K562 (cell line): ENCODE data around the gene SIDT2. TPM values are rescaled to one million over a fixed set of nuclear protein-coding genes. Genes with fewer than 3 reads are reported as not detected.
A peak's percentile ranks its signal among the peaks of the same experiment; 100 is the strongest.

Experiments used
- AFF1 ChIP-seq, 2 experiments: fragments of 450-650 bp; IDR thresholded peaks; 2 replicates each; pipeline ENCODE4 v1.6.1; 2018; ENCODE audit warnings: mild to moderate bottlenecking in 2 of 2, low read depth in 1 of 2; ENCODE audit not compliant: partially characterized antibody in 2 of 2
- CREM ChIP-seq: IDR thresholded peaks from 2 replicates; pipeline ENCODE4 v1.6.1; 2014; ENCODE audit warnings: antibody characterized with exemption, low read depth
- FOXM1 ChIP-seq, 2 experiments: fragments of 450-650 bp in 1 of 2; sonication (generic) in 1 of 2; formaldehyde crosslinking in 1 of 2; IDR thresholded peaks; 2 replicates each; pipeline versions ENCODE4 v1.6.1 to v1.9.0; 2017 to 2022; ENCODE audit warnings: low read depth in 2 of 2, mild to moderate bottlenecking in 2 of 2, missing genetic modification reagents in 1 of 2, moderate library complexity in 1 of 2
- HDAC1 ChIP-seq, 2 experiments: fragments of 450-650 bp; IDR thresholded peaks; 2 replicates each; pipeline ENCODE4 v1.6.1; 2016 to 2017; ENCODE audit warnings: inconsistent platforms in 1 of 2, mild to moderate bottlenecking in 1 of 2, moderate library complexity in 1 of 2
- HMBOX1 ChIP-seq: sonication (generic); IDR thresholded peaks from 2 replicates; pipeline ENCODE4 v1.6.1; 2016
- KLF6 ChIP-seq: fragments of 250-450 bp; sonication (Bioruptor Pico); IDR thresholded peaks from 2 replicates; pipeline ENCODE4 v1.4.0; 2020; ENCODE audit warnings: mild to moderate bottlenecking, moderate library complexity, borderline replicate concordance
- MAX ChIP-seq: sonication (generic); formaldehyde crosslinking; IDR thresholded peaks from 2 replicates; pipeline ENCODE4 v1.9.0; 2022; ENCODE audit warnings: mild to moderate bottlenecking, missing genetic modification reagents
- MBD1 ChIP-seq: fragments of 250-450 bp; sonication (Bioruptor Pico); IDR thresholded peaks from 2 replicates; pipeline ENCODE4 v1.8.0; 2022; ENCODE audit warnings: inconsistent platforms
- NFRKB ChIP-seq: fragments of 450-650 bp; IDR thresholded peaks from 2 replicates; pipeline ENCODE4 v1.6.1; 2016; ENCODE audit warnings: low read depth
- PHF8 ChIP-seq: fragments of 200-600 bp; sonication (generic); IDR thresholded peaks from 2 replicates; pipeline ENCODE4 v1.6.1; 2012; ENCODE audit warnings: mixed run types, mild to moderate bottlenecking, inconsistent platforms, low read length, moderate library complexity, borderline replicate concordance
- PHTF2 ChIP-seq: fragments of 250-450 bp; sonication (Bioruptor Pico); IDR thresholded peaks from 2 replicates; pipeline ENCODE4 v1.5.0; 2021; ENCODE audit warnings: mild to moderate bottlenecking
- POLR2AphosphoS2 ChIP-seq: IDR thresholded peaks from 2 replicates; pipeline ENCODE4 v1.6.1; 2012; ENCODE audit warnings: low read length, improper control_type of control experiment
- POLR2G ChIP-seq: fragments of 200-400 bp; formaldehyde crosslinking; IDR thresholded peaks from 2 replicates; pipeline ENCODE4 v1.6.1; 2017; ENCODE audit warnings: low read depth, mild to moderate bottlenecking, antibody characterized with exemption, low read length, moderate library complexity
- TFAP4 ChIP-seq: sonication (generic); formaldehyde crosslinking; IDR thresholded peaks from 2 replicates; pipeline ENCODE4 v1.8.0; 2022; ENCODE audit warnings: missing genetic modification reagents, mild to moderate bottlenecking, moderate library complexity, borderline replicate concordance
- TGIF2 ChIP-seq: sonication (generic); formaldehyde crosslinking; IDR thresholded peaks from 2 replicates; pipeline ENCODE4 v1.8.1; 2022; ENCODE audit warnings: mild to moderate bottlenecking, missing genetic modification reagents, moderate library complexity
- XRCC5 ChIP-seq: fragments of 200-400 bp; formaldehyde crosslinking; IDR thresholded peaks from 2 replicates; pipeline ENCODE4 v1.6.1; 2017; ENCODE audit warnings: low read depth, mild to moderate bottlenecking, low read length
- ZFPM2 ChIP-seq: fragments of 250-450 bp; sonication (Bioruptor Pico); IDR thresholded peaks from 2 replicates; pipeline ENCODE4 v1.5.1; 2022; ENCODE audit warnings: mild to moderate bottlenecking
- ZNF133 ChIP-seq: fragments of 250-450 bp; sonication (Bioruptor Pico); IDR thresholded peaks from 2 replicates; pipeline ENCODE4 v1.4.0; 2020; ENCODE audit warnings: mild to moderate bottlenecking
- ZNF696 ChIP-seq: fragments of 250-450 bp; sonication (Bioruptor Pico); conservative IDR thresholded peaks from 2 replicates; pipeline ENCODE4 v1.4.0; 2020; ENCODE audit warnings: mild to moderate bottlenecking, moderate library complexity
- ZNF778 ChIP-seq: fragments of 450-650 bp; formaldehyde crosslinking; IDR thresholded peaks from 2 replicates; pipeline ENCODE4 v1.4.0; 2020; ENCODE audit warnings: mild to moderate bottlenecking, moderate library complexity
- ZNF780A ChIP-seq: fragments of 250-450 bp; sonication (Bioruptor Pico); IDR thresholded peaks from 2 replicates; pipeline ENCODE4 v1.5.0; 2021; ENCODE audit warnings: mild to moderate bottlenecking
- polyA plus RNA-seq, 8 experiments: library from polyadenylated mRNA; depleted of rRNA in 4 of 8; stranded (reverse) in 5 of 8; unstranded in 3 of 8; fragments of >200 nt; fragmentation: Nextera tagmentation in 2 of 8; fragmentation: Illumina TruSeq in 1 of 8; extraction: Ambion mirVana in 2 of 8; extraction: Trizol in 1 of 8; gene quantifications; 2 replicates each; pipeline versions ENCODE4 v1.2.1 to v1.2.3, GENCODE V29; 2011 to 2014; ENCODE audit warnings: inconsistent platforms in 1 of 8, missing spikeins in 1 of 8
- total RNA-seq, 7 experiments: library from RNA; depleted of rRNA in 6 of 7; stranded (reverse); fragments of >200 nt in 6 of 7; fragmentation: Illumina TruSeq in 2 of 7; extraction: Trizol in 2 of 7; gene quantifications; 2 replicates each; pipeline versions ENCODE4 v1.2.1 to v1.2.3, GENCODE V29; 2011 to 2021; ENCODE audit warnings: low replicate concordance in 1 of 7

SIDT2 gene
- total and polyA plus RNA-seq, 9 of the 15 experiments (the other 6 are each of a cell fraction or from before 2014, with no cell fraction given), result 2.4 to 20.2 (median 6.5) TPM

- TF ChIP-seq ZNF778 (no peak), PHTF2 (CRISPR knock-in tag) (no peak), PHF8 (no peak), HMBOX1 (peak; percentile 92), POLR2AphosphoS2 (peak; percentile 78; the same call in 1 of the 2 replicates), CREM (peak; percentile 56), ZNF780A (CRISPR knock-in tag) (no peak), KLF6 (no peak), XRCC5 (no peak), ZFPM2 (CRISPR knock-in tag) (no peak), ZNF133 (CRISPR knock-in tag) (no peak), ZNF696 (CRISPR knock-in tag) (no peak), TGIF2 (CRISPR knock-in tag) (no peak), AFF1 (IDR thresholded peaks at IDR 0.05; ENCODE audit: low read depth in 1 of 2, partially characterized antibody in 2 of 2) (peak in 1 of 2 experiments; percentile 24), NFRKB (no peak), TFAP4 (CRISPR knock-in tag) (peak; percentile 58), MBD1 (CRISPR knock-in tag) (no peak), MAX (no peak), HDAC1 (IDR thresholded peaks at IDR 0.05) (peak in 1 of 2 experiments; percentile 72; a peak in 2 of 4 replicates), FOXM1 (IDR thresholded peaks at IDR 0.05; ENCODE audit: low read depth) (no peak), FOXM1 (CRISPR knock-in tag; IDR thresholded peaks at IDR 0.05; ENCODE audit: low read depth) (no peak), POLR2G (0 out of 2 replicates have a peak, but pooled peaks have one; percentile 35)
Measured at GRCh38 chr11:117171404-117172061, 7.0 kb upstream of the SIDT2 start (continued).
